Dedifferentiated amniotic fluid mesenchymal stem cell (primary cell): ENCODE measurements around the gene AFF1.
"Not testable (repeated sequence)": the region's sequence is repeated elsewhere in the genome, so short reads cannot be mapped to it uniquely, and the experiment has no call there.

Experiments
- DNase-seq: peaks from one replicate; pipeline ENCODE4 v3.0.0-alpha.2; 2016; ENCODE audit errors: extremely low spot score

The AFF1 gene

DNA sequence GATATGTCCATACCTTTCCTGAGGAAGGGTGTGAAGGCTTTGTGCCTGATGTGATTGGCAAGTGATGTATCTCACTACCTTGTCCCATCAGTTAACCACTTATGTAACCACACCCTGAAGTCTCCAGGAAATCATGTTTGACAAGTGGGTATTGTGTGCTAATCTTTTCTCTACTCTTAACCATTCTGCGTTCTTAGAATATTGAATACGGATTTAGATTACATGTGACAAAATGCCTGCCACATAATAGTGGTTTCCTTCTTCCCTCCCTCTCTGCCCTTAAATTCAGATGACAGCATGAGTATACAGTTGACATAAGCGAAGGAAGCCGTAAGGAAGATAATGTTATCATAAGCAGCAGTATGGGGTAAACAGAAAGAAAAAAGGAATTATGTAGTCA lies 177.3 kb downstream of the AFF1 start:
- DNase-seq: no peak

DNA sequence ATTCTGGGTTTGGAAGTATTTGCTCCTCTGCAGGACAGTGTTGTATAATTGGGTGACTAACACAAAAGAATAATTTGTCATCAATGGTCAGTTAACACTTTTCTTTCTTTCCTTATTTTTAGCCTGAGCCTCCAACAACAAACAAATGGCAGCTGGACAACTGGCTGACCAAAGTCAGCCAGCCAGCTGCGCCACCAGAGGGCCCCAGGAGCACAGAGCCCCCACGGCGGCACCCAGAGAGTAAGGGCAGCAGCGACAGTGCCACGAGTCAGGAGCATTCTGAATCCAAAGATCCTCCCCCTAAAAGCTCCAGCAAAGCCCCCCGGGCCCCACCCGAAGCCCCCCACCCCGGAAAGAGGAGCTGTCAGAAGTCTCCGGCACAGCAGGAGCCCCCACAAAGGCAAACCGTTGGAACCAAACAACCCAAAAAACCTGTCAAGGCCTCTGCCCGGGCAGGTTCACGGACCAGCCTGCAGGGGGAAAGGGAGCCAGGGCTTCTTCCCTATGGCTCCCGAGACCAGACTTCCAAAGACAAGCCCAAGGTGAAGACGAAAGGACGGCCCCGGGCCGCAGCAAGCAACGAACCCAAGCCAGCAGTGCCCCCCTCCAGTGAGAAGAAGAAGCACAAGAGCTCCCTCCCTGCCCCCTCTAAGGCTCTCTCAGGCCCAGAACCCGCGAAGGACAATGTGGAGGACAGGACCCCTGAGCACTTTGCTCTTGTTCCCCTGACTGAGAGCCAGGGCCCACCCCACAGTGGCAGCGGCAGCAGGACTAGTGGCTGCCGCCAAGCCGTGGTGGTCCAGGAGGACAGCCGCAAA lies 179.6 kb downstream of the AFF1 start:
- no peak for DNase-seq

DNA sequence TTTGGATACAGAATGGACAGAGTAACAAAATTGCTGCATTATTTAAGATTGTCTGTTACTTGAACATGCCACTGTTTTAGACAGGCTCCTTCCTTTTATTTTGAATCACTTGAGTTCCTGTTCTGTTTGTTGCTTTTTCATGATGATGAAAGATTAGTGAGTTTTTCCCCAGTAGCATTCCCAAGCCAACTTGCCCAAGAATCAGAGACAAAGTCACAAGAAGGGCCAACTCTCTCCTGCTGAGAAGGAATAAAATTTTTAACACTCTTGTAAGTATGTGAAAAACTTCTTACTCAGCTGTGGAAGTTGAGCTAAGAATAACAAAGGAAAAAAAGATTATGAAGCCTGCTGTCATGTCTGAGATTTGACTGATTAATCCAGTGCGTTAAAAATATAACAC lies 181.4 kb downstream of the AFF1 start:
- no peak for DNase-seq

DNA sequence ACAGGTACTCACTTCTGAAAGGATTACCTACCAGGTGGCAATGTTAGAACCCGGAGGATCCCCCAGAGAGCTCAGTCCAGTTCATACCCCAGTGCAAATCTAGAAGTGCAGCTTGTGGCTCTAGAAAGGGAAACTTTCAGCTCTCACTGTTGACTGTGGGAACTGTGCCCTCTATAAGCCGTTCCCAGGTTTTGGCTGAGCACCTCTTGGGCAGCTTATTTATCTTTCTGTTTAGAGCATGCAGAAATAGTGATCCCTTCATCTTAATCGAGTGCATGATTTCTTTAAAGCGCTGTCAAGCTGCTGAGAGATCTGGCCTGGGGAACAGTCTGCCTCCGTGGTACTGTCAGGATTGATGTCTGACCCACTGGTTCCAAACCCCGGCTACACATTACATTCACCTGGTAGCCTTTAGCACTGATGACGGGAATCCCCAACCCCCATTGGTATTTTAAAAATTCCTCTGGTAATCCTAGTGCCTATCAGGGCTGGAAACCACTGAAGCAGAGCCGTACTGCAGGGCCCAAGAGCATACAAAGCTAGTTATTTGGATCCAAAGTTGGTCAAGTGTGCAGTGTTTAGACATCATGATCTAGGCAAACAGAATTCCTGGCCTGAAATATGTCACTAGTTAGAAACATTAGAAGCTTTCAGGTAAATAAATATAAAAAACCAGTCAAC lies 182.4 kb downstream of the AFF1 start:
- DNase-seq: no peak

DNA sequence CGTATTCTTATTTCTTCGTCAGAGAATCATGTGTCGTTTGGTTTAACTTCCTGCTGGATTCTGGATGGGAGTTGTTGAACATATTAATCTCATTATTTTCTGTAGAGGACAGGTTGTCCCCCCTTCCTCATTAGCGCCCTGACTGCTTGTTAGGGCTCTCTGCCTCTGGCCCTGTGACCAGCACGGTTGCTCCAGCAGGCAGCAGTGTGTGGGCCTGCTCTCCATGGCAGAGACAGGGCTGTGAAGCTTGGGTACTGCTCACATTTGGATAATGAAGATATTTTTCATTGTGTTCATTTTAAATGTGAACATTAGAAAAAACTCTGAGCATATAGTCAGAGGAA lies 182.9 kb downstream of the AFF1 start:
- DNase-seq: no peak

DNA sequence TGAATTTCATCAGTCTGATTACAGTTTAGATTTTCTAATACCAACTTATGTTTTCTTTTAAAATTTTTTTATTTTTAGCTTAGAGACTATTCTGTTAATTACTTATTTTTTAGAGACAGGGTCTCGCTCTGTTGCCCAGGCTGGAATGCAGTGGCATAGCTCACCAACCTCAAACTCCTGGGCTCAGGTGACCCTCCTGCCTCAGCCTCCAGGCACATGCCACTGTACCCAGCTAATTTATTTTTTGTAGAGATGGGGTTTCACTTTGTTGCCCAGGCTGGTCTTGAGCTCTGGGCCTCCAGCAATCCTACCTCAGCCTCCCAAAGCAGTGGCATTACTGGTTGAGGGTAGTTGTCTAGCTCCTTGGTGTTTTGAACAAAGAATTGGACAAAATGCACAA lies 183.6 kb downstream of the AFF1 start:
- DNase-seq: no peak

DNA sequence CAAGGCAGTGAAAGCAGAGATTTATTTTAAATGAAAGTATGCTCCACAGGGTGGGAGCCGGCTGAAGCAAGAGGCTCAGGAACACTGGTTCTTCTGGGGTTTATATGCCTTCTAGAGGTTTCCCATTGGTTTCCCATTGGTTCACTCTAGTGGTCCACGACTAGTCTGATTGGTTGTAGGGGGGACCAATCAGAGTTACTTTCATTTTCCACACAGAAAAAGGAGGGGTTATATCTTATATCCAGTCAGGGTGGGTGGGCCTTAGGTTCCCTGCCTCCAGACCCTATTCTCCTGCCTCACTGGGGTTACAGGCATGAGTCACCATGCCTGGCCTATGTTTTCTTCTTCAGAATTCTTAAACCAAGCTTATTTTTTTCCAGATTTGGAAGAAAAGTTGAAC lies 184.0 kb downstream of the AFF1 start:
- no peak for DNase-seq

DNA sequence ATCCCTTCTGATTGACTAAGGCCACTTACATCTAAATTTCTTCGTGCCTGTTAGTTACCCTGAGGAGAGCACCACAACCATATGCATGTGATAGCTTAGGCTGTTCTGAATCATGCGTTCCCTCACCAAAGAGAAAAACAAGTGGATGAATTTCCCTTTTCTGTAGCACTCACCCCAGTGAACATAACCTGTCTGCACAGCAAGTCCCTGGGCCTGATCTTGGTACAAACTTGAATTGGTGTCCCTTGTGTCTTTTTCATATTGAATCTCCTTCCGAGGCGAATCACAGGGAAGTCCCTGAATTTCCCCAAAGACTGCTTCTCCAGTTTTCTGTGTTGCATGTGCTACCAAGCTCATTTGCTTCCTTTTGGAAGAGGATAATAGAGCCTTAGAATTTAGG lies 185.2 kb downstream of the AFF1 start:
- no peak for DNase-seq

DNA sequence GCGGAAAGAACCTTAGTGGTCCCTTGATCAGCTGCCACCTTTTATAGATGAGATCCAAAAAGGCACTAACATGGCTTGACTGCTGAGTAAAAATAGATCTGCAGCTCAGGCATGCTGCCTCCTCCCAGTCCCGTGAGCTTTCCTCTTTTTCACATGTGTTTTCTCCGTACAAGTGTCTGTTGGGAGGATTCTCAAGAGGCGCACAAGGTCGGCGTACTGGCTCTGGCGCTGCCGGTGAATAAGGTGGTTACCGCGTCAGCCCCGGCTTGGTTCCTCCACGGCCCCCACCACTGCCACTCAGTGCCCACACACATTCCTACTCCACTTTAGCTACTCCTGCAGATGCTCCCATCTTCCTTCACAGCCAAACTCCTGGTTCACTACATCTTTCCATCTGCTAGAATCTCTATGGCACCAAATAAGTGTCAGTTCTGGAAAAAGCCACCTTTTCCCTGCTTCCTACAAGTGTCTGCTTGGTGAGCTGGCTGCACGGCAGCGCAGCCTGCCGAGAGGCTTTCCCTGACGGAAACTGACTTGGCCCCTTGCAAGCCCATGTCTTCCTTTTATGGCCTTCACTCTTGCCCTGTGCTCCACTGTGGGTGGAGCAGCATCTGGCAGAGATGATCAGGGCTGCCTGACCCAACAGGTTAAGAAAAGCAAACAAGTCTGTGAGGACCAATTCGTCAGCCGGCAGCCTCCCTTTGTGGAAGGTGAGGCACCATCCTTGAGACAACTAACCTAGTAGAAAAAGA lies 185.8 kb downstream of the AFF1 start:
- no peak for DNase-seq

DNA sequence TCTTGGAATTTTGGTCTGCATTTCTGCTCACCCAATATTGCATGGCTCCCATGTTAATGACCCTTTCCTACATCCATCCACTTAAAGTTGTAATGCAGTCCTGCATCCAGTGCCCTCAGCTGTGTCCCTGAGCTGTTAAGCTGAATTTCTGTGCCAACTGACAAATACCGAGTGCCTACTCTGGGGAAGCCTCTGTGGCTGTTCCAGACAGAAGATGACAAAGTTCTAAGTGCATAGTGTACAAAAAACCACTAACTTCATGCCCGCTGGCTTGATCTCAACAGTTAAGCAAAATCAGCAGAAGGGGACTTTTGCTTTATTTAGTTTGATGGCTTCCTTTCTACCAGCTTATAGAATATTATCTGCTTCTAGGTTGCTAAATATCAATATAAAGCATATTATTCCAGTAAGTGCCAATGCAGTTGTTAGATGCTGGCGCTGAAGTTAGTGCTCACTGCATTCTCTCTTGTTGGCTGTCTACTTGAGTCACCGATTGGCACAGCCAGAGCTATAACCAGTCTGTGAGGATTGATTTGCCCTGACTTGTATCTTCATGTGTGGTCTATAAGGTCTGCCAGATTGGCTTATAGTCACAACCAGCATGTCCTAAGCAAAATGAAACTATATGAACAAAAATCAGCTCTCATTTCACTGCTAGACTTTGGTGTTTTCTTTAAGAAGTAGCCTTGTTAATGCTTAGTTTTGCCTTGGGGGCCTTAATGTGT lies 186.7 kb downstream of the AFF1 start:
- DNase-seq: no peak

DNA sequence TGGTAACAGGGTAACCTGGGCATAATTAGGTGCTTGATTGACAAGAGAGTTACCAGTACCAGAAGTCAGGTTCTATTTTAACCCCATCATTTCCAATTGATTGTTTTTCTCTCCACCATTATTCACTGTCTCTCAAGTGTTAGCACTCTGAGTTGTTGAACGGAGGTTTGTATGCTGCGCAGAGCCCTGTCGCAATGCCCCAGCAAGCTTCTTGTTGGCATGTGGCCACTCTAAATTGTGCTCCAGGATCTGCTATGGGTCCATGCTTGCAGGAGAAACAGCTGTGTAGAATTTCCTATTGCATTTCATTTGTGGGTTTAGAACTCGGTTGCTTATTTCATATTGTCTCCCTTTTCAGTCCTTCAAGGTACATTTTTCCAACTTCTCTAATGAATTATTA lies 187.4 kb downstream of the AFF1 start:
- no peak for DNase-seq

DNA sequence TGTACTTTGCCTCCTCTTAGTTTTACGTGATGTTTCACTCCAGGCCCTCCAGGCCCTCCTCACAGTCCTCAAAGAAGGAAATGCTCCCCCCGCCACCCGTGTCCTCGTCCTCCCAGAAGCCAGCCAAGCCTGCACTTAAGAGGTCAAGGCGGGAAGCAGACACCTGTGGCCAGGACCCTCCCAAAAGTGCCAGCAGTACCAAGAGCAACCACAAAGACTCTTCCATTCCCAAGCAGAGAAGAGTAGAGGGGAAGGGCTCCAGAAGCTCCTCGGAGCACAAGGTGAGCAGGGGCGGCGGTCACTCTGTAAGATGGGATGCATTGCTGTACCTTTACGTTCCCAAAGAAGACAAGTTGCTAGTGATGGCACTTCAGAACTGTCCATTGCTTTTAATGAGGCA lies 191.2 kb downstream of the AFF1 start:
- DNase-seq: no peak

DNA sequence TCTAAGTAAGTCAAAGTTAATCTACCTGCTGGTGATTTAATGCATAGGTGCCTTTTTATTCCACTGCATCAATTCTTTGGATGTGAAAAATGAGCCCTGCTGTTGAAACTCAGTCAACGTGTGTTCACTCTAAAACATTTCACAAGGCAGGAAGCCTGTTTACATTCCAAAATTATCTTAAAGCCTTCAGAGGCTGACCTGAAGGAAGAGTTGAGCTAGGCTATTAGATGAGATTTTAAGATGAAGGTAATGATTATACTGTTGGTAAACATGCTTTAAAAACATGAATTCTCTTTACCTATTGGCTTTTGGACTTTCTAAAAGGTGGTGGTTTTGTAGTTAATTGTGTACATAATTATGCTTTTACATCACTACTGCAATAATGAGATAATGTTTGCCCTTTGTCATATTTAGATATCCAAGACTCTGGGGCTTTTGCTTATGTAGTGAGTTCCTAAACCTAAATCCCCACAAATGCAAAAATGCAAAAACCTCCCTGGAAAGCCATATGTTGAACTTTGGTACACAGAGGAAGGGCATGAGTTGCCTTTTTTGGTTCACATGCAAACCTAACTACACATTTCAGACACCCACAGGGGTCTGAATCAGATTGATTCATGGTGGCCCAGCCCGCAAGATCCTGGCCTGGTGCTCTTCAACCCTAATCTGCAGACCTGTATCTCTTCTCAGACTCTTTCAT lies 193.3 kb downstream of the AFF1 start:
- DNase-seq: no peak

DNA sequence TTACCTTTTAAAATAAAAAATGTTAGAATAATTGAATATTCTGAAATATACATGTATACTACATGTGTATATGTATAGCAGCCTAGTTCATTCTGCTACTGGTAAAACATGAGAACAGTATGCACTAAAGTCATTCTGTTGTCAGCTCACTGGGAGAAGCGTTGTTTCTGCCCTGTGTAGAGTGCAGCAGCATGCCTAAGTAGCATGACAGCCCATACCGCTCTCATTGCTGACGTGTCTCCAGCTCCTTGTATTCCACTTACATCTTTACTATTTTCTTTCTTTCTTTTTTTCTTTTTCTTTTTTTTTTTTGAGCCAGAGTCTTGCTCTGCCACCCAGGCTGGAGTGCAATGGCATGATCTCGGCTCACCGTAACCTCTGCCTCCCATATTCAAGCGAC lies 194.9 kb downstream of the AFF1 start:
- no peak for DNase-seq

DNA sequence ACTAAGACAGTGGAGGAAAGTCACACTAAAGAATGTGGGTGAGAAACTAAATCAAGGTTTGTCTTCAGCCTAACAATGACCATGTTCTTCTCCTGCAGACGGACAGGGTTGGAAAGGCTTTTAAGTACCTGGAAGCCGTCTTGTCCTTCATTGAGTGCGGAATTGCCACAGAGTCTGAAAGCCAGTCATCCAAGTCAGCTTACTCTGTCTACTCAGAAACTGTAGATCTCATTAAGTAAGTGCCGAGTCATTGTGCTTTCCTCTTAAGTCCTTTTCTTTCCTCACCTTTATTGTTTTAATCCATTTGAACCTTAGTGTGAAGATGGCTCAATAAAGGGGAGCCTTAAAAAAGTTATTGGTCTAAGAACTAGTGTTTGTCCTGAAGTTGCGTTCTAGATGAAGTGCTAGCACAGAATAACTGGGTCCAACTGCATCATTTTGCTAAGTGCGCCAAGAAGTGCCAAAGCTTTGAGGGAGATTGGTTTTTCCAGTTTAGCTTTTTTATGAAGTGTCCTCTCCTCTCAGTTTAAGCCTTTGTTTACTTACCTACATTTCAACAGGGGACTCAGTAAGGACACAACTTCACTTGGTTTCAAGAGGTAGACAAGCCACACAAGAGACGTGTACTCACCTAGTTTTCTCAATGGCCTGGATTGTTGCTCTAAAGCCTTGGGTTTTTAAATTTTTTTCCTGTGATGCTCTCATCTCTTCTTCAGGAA lies 196.3 kb downstream of the AFF1 start:
- no peak for DNase-seq

DNA sequence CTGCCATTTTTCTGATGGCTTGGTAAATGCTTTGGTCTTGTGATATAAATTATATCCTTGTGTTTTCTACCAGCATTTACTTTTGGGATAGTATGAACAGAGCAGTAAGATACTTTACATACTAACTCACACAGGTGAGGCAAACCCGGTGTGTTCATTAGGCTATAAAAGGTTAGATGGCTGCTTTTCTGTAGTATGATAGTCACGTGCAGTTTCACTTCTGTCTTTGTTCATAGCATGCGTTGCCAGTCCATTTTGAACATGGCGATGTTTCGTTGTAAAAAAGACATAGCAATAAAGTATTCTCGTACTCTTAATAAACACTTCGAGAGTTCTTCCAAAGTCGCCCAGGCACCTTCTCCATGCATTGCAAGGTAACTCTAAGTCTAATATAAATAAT lies 197.2 kb downstream of the AFF1 start:
- DNase-seq: no peak

DNA sequence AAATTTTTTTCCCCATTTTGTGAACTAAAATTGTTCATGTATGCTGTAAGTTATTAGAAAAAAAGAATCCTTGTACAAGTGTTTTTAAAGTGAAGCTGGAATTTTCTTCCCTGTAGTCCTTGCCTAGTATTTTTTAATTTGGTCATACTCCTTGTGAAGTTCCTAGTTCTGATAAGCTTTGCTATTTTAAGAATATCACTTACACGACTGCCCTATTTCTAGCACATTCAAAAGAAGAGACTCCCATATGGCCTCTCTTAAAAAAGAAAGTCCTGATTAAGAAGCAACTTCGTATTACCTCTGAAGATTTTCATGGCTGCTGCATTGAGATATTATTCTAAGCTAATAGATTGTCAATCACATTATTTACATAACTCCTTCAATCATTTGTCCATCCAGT lies 198.4 kb downstream of the AFF1 start:
- DNase-seq: no peak

DNA sequence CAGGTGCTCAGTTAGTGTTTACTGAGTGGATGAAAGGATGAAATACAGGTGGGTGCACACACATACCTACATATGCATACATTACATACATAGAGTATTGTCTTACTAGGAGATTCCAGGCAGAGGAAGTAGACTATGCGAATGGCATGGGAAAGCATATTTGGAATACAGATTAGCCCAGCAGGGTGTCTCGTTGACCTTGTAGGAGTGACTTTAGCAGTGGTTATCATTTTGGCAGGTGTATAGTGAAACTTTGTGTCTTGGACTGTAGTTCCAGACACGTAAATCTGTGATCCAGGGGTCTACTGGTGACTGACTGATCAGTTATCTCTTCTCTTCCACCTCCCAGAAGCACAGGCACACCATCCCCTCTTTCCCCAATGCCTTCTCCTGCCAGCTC lies 199.3 kb downstream of the AFF1 start:
- DNase-seq: no peak

DNA sequence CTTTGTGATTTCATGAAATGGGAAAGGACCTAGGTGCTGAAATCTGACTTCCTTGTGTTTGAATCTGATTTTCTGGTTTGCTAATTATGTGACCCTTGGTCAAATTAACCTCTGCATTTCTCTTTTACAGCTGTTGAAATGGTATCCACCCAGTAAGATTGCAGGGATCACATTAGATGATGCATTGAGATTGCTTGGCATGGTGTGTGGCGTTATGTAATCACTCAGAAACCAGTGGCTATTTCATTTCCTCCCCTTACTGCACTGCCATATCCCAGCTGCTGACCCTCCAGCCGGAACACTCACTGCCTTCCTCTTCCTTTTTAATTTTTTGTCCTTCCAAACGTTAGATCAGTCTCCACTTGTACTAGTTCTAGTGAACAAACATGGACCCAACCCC lies 206.6 kb downstream of the AFF1 start:
- DNase-seq: no peak

DNA sequence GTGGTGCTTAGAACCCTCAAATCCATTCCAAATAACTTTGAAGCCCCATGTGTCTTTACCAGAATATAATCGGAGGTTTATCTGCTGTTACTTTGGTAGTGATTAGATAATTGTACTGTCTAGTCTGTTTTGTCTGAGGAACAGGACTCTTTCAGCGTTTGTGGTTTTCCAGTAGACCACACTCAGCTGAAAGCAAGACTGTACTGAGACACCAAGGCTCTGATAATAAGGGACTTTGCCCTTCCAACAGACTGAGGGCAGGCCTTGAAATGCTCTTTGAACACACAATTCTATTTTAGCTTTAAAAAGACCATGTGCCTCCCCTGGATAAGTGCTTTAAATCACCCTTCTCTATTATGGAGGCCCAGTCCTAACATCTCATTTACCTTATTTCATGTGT lies 209.5 kb downstream of the AFF1 start:
- no peak for DNase-seq

DNA sequence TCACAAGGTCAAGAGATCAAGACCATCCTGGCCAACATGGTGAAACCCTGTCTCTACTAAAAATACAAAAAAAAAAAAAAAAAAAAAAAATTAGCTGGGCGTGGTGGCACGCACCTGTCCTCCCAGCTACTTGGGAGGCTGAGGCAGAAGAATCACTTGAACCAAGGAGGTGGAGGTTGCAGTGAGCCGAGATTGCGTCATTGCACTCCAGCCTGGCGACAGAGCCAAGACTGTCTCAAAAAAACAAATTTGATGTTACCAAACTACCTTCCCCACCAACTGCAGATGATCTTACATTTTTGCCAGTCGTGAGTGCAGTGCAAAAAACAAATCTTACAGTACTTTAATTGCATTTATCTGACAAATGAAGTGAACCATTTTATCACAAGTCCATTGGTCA lies 211.1 kb downstream of the AFF1 start:
- DNase-seq: not testable (repeated sequence)
